Myocyte (in vitro differentiated cells): ENCODE results near the gene TSEN54. TPM values are rescaled to one million over a fixed set of nuclear protein-coding genes. Genes with fewer than 3 reads are reported as not detected.
"Not testable (repeated sequence)": the region's sequence is repeated elsewhere in the genome, so short reads cannot be mapped to it uniquely, and the experiment has no call there.

ENCODE experiments used
- DNase-seq: peaks from one replicate; pipeline ENCODE4 v3.0.0-alpha.2; 2012; ENCODE audit warnings: low read depth
- polyA plus RNA-seq: library from polyadenylated mRNA; unstranded; fragments of >200 nt; gene quantifications from one replicate; pipeline ENCODE4 v1.2.1, GENCODE V29; 2012; ENCODE audit warnings: missing spikeins
- total RNA-seq: library from RNA; depleted of rRNA; stranded (reverse); fragments of >200 nt; gene quantifications from 2 replicates; pipeline ENCODE4 v1.2.3, GENCODE V29; 2014

TSEN54 gene
- 28.2 and 44.4 TPM in 2 replicates for total RNA-seq
- 19.9 TPM for polyA plus RNA-seq

DNA sequence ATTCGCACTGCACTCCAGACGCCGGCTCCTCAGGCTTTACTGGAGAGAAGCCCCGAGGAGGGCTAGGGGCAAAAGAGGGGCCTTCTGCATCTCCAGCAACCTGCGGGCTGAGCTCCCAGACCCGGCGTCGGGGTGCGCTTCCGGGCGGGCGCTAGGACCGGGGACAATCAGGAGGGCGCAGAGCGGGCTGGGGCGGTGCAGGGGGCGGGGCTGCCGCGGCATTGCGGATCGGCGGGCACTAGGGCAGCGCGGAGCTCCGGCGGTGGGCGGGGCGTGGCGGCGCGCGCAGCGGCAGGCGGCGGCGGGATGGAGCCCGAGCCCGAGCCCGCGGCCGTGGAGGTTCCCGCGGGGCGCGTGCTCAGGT lies at the start of gene TSEN54:
TSS of gene TSEN54 (plus strand) at position 274 of the 364 bp plus-strand sequence. CDS start at position 307, 33 bp downstream.
- DNase-seq = peak; percentile 93

DNA sequence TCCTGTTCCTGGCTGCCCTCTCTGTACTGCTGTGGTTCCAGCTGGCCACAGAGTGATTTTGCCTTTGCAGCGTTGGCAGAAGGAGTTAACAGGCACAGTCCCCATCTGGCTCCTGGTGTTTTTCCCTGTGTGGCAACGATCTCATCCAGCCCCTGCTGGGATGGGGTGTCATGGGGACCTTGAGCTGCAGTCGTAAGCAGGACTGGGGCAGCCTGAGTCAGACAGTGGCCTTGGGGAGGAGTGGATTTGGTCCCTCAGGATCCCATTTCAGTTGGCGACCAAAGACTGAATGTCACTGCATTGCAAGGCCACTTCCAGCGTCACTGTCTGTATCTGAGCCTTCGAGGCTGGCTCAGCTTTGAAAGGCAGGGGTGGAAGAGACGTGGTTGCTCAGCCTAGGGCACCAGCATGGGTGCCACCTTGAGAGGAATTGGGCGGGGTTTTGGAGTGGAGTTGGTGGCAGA lies 48.0 kb upstream of the TSEN54 start:
- peak; percentile 55 for DNase-seq

DNA sequence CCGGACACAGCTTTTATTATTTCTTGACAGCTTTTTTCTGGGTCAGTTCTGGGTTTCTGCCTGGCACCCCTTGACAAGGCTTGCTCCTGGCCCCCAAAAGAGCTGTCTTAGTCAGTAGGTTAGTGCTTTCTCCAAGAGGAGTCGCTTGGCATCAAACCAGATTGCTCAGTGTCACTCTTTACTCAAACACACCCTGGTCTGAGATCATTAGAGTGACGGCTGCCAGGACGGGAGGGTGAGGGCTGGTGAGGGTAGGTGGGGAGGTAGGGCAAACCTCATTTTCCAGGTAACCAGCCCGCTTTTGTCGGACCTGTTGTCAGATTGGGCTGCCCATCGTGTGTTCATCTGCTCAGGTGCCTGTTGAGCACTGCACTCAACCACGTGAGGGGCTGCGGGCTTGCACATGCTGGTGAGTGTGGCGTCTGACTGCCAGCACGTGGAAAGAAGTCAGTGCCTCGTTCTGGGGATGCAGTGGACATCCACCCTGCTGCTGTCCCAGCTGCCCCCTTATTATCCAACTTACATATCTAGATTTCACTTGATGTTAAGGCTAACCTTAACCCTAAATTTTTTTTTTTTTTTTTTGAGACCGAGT lies 47.5 kb upstream of the TSEN54 start:
- no peak for DNase-seq

DNA sequence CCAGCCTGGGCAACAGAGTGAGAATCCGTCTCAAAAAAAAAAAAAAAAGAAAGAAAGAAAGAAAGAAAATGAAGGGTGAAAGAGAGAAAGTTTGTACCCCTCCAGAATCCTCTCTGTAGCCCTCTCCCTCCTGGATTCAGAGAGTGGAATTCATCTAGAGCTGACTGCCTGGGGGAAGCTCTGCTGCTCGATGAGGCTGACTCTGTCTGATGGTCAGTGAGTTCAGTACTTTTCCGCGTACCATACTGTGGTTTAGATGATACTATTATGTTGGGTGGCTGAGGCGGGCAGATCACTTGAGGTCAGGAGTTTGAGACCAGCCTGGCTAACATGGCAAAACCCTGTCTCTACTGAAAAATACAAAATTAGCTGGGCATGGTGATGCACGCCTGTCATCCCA lies 45.1 kb upstream of the TSEN54 start:
- DNase-seq = no peak

DNA sequence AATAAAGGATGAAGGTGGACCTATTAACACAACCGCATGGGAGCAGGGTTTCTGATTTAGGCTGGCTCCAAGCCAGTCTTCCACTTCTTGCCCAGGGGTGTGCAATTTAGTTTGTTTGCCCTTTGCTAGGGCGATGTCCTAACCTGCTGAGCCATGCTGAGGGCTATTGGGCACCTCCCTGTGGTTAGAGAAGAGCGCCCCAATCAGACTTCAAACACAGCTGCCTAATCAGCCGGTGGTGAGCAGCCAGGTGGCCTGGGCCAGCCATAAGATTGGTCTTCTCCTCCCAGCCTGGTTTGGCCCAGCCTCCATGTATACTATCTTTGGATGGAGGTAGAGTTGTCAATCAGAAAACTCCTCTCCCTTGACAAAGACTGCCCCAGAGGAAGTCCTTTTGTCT lies 44.2 kb upstream of the TSEN54 start:
- no peak for DNase-seq

DNA sequence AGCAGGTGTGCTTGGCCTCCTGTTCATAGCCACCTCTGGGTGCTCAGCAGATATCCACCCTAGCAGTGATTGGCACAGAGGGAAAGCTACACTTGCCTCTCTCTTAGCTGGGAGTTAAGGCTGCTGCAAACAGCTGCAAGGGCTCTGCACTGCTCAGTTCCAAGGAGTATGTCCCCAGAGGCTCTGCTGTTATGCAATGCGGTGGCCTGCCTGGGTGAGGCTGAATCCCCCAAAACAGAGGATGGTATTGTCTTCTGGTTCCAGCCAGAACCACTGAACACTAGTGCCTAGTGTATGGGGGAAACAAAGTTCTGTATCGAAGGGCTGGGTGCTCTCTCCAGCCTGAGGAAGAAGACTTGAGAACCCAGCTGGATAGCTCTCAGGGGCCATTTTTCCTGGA lies 43.1 kb upstream of the TSEN54 start:
- peak; percentile 45 for DNase-seq

DNA sequence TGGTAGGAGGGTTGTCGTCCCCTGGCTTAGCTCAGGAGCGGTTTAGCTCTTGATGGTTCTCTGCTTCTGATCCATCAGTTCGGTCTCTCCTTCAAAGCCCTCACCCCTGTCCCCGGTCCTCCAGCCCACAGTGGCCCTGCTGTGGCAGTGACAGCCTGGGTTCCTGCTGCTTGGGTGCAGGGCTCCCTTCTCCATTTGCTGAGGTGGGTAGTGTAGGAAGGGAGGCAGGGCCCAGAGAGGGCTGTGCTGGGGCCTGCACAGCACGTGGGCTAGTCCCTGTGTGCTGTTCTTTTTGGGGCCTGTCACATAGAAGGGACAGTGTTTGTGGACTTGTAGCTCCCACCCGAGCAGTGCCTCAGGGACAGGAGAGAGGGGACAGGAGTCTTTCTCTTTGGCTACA lies 41.6 kb upstream of the TSEN54 start:
- DNase-seq = no peak

DNA sequence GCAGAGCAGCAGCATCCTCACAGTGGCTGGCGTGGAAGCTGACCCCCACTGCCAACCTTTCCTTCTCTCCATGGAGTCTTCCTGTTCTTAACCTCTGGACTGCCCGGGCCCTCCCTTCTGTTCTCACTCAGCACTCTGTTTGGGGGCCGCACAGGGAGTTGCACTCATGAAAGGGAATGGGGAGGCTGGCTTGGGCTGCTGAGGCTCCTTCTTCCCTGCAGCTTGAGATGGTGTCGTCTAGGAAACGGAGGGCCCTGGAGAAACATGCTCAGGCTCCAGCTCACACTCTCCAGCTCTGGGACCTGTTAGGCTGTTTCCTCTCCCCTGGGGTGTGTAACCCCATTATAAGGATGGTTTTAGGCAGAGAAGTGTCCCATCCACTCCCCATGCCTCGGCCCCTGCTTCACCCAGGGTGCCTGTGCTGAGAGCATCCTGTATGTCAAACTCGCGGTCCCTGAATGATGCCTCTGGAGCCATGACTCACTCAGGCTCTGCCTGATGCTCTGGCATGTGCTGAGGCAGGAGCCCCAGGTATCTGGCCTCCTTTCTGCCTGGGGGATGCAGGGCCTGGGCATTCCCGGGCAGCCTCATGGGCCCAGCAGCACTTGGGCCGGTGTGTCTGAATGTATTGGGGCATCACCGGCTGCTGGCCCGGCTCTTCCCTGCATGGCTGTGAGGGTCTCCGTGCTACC lies 41.0 kb upstream of the TSEN54 start:
- DNase-seq = no peak

DNA sequence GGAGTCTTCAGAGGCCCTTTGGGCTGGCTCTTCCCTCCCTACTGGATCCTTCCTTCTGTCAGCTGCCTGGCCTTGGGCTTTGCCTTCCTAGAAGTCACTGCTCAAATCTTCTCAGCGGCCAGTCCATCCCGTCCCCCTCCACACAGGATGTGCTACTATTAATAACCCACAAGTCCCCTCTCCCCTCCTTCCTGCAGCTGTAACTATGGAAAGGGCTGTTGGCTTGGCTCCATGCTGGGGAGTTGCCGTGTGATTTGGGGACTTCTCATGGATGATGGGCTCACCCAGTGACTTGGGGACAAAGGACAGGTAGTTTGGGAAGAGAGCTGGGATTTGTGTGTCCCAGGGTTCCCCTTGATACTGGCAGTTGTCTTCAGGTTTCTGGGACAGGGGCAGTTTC lies 40.5 kb upstream of the TSEN54 start:
- DNase-seq = peak; percentile 75

DNA sequence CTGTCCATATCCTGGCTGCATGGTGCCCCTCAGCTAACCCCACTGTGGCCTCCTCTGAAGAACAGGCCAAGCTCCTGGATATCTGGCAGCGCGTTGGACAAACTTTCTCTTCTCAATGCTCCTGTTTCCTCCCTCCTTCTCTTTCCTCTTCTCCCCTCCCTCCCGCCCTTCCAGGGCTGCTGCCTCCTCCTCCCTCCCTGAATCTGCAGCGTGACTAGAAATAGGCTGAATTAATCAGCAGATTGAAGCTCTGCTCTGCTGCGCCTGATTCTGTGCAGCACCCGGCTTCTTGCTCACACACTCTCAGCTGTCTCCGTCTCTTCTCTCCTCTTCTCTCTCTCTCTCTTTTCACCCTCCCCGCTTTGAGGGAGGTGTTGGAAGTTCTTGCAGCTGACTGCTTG lies 40.1 kb upstream of the TSEN54 start:
- peak; percentile 93 for DNase-seq

DNA sequence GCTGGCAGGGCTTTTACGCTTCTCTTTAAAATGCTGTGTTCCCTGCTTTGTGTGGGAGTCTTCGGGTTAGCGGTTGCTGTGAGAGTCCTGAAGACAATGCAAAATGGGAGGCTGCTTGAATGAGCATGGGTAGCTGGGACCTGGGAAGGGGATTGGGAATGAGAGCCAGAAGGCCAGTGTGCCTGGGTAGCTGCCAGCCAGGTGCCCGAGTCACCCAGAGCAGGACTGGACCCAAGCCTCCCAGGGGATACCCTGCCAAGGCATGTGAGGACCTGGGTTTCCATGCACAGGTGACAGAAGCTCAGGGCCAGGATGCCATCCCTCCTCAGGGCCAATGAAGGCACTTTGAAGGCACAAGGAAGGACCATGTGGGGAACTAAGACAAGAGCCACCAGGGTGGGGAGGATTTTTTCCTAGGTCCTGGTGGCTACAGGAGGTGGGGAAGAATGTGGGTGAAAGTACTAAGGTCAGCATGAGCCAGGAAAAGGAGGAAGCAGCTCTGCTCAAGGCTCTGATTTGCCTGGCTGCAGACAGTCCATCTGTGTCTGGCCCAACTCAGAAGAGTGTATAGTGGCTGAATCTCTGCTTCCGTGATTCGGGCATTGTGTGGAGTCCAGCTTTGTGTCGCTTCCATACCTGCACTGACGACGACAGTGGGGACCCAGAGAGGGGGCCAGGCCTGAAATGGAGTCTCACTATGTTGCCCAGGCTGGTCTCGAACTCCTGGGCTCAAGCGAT lies 39.4 kb upstream of the TSEN54 start:
- no peak for DNase-seq

DNA sequence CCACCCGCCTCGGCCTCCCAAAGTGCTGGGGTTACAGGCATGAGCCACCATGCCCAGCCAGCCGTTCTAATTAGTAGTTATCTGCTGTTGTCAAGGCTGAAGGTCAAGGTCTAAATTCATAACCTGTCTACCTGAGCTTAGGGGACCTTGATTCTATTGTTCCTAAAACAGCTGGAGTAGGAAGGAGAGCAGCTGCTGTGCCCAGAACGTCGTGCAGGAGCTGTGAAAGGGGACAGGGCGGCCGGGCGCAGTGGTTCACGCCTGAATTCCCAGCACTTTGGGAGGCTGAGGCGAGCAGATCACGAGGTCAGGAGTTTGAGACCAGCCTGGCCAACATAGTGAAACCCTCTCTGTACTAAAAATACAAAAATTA lies 38.9 kb upstream of the TSEN54 start:
- DNase-seq = not testable (repeated sequence)

DNA sequence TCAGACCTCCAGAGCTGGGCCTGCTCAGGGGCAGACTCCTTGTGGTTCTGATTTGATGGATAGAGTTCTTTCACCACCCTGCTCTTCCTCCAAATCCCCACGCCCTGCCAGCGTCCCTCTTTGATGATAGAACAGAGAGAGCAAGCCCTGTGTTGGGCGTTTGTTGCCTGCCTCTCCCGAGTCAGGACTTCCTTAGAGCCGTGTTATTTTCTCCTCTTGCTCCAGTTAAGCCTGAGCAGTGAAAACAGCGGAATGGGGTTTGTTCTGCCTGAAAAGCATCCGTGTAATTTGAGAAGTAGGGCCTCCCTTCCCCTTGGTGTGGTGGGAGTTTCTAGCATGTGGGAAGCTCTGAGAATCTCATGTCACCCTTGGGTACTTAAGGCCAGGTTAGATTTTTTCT lies 37.8 kb upstream of the TSEN54 start:
- no peak for DNase-seq

DNA sequence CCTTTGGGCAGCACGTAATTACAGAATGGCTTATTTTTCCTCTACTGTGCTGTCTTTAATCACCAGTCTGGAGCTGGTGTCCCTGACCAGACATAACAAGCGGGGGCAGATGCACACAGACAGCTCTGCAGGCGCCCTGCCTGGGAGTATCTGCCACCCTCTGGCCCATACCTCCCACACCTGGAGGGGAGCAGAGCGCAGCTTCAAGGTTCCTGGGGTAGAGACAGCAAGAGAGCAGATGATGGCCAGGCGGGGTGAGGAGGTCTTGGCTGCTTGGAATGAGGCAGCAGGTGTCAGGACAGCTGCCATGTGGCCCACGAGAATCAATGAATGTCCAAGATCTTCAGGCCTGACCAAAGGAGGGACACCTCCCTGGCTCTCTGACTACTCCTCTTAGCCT lies 36.0 kb upstream of the TSEN54 start:
- DNase-seq = peak; percentile 74

DNA sequence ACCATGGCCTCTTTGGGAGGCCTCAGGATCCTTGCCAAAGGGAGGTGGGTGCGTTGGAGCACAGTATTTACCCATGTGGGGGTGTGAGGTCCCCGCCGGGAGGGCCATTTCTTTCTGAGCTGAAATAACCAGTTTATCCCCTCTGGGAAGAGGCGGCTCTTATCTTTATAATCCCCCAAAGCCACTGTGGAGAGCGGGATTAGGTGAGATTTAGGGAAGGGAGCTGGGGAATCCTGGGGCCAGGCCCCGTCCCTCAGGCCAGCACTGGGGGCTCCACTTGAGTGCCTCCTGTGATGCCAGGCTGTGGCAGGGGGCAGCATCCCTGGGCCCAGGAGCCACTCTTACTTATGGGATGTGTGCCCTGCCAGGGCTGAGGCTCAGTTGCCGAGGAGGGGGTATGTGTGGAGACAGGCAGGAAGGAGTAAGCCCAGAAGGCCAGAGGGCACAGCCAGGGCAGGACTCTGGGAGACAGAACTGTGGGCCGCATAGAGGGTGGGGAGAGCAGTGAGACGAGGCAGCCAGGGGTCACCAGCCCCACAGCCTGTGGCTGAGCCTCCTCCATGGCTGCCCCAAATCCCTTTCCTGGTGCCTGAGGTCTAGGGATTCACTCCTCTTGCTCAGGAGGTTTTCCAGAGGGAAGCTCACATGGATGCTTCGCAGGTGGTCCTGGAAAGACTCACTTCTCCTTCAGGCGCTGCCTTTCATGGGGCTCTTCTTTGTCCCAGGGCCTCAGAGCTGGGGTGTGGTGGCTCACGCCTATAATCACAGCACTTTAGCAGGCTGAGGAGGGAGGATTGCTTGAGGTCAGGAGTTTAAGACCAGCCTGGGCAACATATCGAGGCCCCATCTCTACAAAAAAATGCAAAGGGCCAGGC lies 34.9 kb upstream of the TSEN54 start:
- no peak for DNase-seq

DNA sequence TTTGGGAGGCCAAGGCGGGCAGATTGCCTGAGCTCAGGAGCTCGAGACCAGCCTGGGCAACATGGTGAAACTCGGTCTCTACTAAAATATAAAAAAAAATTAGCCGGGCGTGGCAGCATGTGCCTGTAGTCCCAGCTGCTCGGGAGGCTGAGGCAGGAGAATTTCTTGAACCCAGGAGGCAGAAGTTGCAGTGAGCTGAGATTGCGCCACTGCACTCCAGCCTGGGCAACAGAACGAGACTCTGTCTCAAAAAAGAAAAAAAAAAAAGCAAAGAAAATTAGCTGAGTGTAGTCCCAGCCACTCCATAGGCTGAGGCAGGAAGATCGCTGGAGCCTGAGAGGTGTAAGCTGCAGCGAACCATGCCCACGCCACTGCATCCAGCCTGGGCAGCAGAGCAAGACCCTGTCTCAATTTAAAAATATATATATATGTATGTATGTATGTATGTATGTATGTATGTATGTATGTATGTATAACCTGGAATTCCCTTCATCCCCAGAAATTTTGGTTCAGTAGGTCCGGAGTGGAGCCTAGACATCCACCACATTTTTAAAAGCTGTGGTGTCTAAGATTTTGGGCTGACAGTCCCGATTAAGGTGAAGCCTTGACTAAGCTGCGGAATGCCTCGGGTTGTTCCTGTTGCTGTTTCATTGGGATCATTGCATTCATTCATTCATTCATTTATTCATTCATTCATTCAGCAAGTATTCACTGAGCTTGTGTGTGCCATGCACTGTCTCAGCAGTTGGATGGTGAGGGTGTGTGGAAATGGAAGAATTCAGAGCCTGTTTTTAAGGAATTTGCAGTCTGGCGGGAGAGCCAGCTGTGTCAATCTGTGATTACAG lies 34.0 kb upstream of the TSEN54 start:
- DNase-seq = no peak

DNA sequence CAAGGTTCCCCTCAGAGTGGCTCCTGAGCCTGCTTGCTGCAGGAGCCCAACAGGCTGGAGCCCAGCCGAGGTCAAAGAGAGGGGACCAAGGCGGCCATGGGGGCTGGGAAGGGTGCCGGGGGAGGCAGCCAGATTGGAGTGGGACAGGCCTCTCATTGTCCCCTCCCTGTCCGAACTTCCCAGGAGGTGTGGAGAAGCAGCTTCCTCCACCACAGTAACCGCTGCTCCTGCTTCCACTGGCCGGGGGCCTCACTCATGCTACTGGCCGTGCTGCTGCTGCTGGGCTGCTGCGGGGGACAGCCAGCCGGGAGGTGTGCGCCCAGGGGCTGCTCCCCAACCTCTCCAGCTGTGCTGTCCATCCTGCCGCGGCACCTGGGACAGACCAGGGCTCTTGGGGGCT lies 30.6 kb upstream of the TSEN54 start:
- DNase-seq = no peak

DNA sequence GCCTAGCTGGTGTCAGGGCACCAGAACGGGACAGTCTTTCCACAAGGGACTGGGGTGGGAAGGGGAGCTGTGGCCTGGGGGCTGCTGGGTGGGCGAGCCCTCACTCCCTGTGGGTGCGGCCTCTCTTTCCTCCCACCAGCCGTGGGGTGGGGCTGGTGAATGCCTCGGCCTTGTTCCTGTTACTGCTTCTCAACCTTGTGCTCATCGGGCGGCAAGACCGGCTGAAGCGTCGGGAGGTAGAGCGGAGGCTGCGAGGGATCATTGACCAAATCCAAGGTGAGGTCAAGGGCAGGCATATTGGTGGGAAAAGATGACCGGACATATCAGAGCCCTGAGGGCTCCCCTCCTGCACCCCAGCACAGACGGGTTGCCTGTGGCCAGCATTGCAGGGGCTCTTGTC lies 30.2 kb upstream of the TSEN54 start:
- DNase-seq = no peak

DNA sequence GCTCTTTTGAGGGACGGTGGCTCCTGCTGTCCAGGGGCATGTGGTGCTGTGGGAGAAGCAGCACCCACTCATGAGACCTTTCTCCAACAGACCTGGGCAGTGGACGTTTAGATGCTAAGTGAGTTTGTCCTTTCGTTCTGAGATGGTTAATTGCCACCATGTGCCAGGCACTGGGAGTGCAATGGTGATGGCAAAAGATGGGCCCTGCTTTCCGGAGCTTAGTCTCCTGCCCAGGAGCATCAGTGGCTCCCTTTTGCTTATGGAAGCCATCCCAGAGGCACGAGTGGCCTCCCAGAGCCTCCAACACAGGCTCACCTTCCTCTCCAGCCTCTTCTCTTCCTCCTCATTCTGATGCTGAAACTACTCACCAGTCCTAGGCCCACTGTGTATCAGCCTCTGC lies 29.4 kb upstream of the TSEN54 start:
- no peak for DNase-seq

DNA sequence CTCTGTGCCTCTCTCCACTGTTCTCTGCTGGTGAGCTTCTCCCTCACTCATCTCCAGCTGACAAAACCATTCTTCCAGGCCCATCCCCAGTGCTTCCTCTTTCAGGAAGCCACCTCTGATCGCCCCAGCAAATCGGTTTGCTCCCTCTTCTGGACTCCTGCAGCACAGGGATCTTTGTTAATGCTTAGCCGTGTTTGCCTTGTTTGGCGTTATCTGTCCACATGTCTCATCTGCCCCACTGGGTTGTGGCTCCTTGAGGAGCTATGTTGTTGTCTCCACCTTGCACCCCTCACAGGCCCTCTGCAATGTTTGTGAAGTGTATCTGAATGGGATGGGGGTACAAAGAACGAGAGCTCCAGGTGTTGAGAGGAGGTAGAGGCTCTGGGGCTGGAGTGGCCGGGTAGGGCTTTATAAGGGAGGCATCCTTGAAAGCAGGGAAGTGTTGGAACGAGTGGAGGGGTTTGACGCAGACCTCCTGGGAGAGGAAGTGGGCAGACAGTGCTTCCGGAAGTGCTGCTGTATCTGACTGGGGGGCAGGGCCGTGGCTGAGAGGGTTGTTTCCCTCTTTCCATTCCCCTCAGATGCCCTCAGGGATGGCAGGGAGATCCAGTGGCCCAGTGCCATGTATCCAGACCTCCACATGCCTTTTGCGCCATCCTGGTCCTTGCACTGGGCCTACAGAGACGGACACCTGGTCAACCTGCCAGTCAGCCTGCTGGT lies 28.8 kb upstream of the TSEN54 start:
- DNase-seq = no peak
